ENCODE results near the gene NHLRC2. TPM values are rescaled to one million over a fixed set of nuclear protein-coding genes. Genes with fewer than 3 reads are reported as not detected.

The NHLRC2 gene
- total RNA-seq, 1 experiment from 2014 or later, result 30.9 TPM

DNA sequence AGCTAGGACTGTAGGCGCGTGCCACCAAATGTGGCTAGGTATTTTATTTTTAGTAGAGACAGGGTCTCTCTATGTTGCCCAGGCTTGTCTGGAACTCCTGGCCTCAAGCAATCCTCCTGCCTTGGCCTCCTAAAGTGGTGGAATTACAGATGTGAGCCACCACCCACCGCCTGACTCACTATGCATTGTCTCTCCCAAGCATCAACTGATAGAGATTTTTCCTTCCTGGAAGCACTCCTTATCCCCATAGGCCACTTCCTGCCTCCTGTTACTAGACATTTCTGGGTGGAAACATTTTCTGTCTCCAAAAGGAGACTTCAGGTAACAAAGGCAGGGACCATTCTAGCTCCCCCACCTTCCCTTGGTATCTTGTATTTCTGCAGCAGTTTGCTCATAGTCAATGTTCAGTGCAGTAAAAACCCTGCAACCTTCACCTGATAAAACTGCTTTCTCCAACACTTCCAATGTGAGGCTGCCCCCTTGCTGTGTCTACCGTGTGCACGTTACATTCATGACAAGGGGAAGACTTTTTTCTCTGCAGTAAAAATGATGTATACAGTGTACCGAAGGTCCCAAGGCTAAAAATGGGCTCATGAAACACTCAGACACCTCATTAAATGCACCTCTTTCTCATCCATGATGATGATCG, 84.9 kb downstream of the NHLRC2 start:
- Mint-ChIP-seq H3K4me3 (no peak overlapping the region), H3K9me3 (no peaks in the 10 kb centered on the region; a peak in 1 of 5 replicates), H3K27me3 (ENCODE audit: low read depth) (peaks cover 8% of the 10 kb centered on the region), H3K4me1 (no peaks in the 10 kb centered on the region), H3K27ac (no peak overlapping the region), H3K36me3 (ENCODE audit: insufficient read depth in 1 of 3, low read depth in 3 of 3) (no peaks in the 10 kb centered on the region; a peak in 1 of 7 replicates)
- no peak overlapping the region for H3K27ac ChIP-seq (ENCODE audit: insufficient read length, low read depth, low read length)
- H3K23me2 ChIP-seq (ENCODE audit: insufficient read length, low read depth, low read length, poor library complexity, severe bottlenecking), result no peaks in the 10 kb centered on the region
- no peak overlapping the region for H4K91ac ChIP-seq (ENCODE audit: insufficient read length, low read depth, low read length)
- no CpG with 5 or more reads among the region's 7 CpGs for WGBS (ENCODE audit: extremely low coverage, insufficient read length, low lambda C conversion rate)
- H3T11ph ChIP-seq (ENCODE audit: low read length), result no peak overlapping the region
- H4K20me1 ChIP-seq (ENCODE audit: control insufficient read depth, insufficient read depth, insufficient read length), result no peaks in the 10 kb centered on the region
- H3K79me1 ChIP-seq (ENCODE audit: insufficient read depth, low read depth, low read length, poor library complexity, severe bottlenecking), result no peaks in the 10 kb centered on the region
- no peak overlapping the region for H3K4ac ChIP-seq (ENCODE audit: low read depth, low read length)
- H3K56ac ChIP-seq (ENCODE audit: insufficient read length, low read depth, low read length), result no peak overlapping the region
- no peak overlapping the region for H2BK120ac ChIP-seq (ENCODE audit: low read depth, low read length, poor library complexity, severe bottlenecking)
- H3K9ac ChIP-seq (ENCODE audit: extremely low read depth, insufficient read length, low read length), result no peak overlapping the region
- no peak overlapping the region for H3K4me2 ChIP-seq (ENCODE audit: insufficient read depth, insufficient read length, low read length)
- no peaks in the 10 kb centered on the region for H3K9me3 ChIP-seq (ENCODE audit: control insufficient read depth, low read depth, low read length)
- H3K27me3 ChIP-seq (ENCODE audit: insufficient read depth, low read length), result no peaks in the 10 kb centered on the region
- no peak overlapping the region for H2BK12ac ChIP-seq (ENCODE audit: insufficient read length, low read depth, low read length)
- no peak overlapping the region for H2BK20ac ChIP-seq (ENCODE audit: low read depth, low read length, poor library complexity, severe bottlenecking)
- H3K18ac ChIP-seq (ENCODE audit: insufficient read length, low read depth, low read length), result no peak overlapping the region
- no peaks in the 10 kb centered on the region for H3K79me2 ChIP-seq (ENCODE audit: insufficient read depth, low read length)
- H4K8ac ChIP-seq (replicated peaks; ENCODE audit: insufficient read length, low read depth, low read length), result no peak overlapping the region
- H2AFZ ChIP-seq (ENCODE audit: low read length), result no peak overlapping the region
- no peak overlapping the region for H3K14ac ChIP-seq (ENCODE audit: insufficient read depth, low read length)
- no peak for DNase-seq
- H2BK15ac ChIP-seq (ENCODE audit: low read depth, low read length), result no peak overlapping the region
- TF ChIP-seq, protein P1, sequence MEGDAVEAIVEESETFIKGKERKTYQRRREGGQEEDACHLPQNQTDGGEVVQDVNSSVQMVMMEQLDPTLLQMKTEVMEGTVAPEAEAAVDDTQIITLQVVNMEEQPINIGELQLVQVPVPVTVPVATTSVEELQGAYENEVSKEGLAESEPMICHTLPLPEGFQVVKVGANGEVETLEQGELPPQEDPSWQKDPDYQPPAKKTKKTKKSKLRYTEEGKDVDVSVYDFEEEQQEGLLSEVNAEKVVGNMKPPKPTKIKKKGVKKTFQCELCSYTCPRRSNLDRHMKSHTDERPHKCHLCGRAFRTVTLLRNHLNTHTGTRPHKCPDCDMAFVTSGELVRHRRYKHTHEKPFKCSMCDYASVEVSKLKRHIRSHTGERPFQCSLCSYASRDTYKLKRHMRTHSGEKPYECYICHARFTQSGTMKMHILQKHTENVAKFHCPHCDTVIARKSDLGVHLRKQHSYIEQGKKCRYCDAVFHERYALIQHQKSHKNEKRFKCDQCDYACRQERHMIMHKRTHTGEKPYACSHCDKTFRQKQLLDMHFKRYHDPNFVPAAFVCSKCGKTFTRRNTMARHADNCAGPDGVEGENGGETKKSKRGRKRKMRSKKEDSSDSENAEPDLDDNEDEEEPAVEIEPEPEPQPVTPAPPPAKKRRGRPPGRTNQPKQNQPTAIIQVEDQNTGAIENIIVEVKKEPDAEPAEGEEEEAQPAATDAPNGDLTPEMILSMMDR (conservative IDR thresholded peaks at IDR 0.05), result no peak
- no peaks in the 10 kb centered on the region for H3K4me1 ChIP-seq (ENCODE audit: insufficient read depth, low read length)
- H2BK5ac ChIP-seq (ENCODE audit: insufficient read length, low read length), result no peak overlapping the region
- H3K23ac ChIP-seq (ENCODE audit: insufficient read length, low read depth, low read length), result no peak overlapping the region
- H2AK5ac ChIP-seq (ENCODE audit: insufficient read length, low read length), result no peak overlapping the region
- no peak overlapping the region for H4K5ac ChIP-seq (ENCODE audit: insufficient read length, low read depth, low read length)
